GM19328 (cell line): ENCODE results near the gene APH1A.
"Not testable (repeated sequence)": the region's sequence is repeated elsewhere in the genome, so short reads cannot be mapped to it uniquely, and the experiment has no call there.

Source experiments
- ATAC-seq: cut with Tn5 transposase; IDR thresholded peaks from one replicate; pipeline ENCODE4 v1.9.1; 2021; ENCODE audit warnings: mild to moderate bottlenecking, moderate library complexity; ENCODE audit not compliant: unreplicated experiment

The APH1A gene

DNA sequence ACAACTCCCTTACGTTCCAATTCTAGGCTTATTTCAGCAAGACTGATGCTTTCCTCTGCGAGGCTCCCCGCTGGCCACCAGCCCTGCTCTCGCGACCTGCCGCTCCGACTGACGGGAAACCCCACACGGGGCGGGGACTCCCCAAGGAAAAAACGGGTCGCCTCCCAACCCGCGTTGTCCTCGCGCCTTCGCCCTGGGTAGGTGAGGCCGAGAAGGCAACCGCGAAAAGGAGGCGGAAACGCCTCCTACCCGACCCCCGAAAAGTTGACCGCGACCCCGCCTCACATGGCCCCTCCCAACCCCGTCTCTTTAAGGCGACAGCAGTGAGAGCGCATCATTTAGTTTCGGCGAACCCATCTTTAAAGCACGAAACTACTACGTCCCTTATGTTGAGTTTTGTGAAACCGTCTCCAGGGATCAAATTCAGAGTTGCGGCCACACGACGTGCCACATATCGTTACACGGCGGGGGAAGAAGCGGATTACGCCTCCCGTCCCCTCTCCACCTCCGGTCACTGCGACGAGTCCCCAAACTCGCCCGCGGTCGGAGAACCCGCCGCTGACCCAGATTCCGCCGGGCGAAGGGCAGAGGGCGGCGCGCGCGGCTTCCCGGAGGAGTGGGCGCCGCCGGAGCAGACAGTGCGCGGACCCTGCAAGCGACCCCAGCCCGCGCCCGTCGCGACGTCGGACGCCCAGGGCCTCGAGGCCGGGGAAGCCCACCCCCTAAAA, 34.1 kb downstream of the APH1A start:
- ATAC-seq = no peak

DNA sequence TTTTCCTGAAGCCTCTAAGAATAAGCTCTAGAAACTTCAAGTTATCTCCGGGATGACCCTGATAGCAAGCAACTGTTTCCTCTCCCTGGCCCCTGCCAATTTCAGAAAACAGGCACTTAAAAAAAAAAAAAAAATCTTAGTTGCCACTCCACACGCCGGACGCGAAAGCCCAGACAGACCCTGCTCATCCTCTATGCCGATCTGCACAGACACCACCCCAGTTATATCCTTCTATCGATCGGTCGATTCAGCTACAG, 34.6 kb downstream of the APH1A start:
- no peak for ATAC-seq

DNA sequence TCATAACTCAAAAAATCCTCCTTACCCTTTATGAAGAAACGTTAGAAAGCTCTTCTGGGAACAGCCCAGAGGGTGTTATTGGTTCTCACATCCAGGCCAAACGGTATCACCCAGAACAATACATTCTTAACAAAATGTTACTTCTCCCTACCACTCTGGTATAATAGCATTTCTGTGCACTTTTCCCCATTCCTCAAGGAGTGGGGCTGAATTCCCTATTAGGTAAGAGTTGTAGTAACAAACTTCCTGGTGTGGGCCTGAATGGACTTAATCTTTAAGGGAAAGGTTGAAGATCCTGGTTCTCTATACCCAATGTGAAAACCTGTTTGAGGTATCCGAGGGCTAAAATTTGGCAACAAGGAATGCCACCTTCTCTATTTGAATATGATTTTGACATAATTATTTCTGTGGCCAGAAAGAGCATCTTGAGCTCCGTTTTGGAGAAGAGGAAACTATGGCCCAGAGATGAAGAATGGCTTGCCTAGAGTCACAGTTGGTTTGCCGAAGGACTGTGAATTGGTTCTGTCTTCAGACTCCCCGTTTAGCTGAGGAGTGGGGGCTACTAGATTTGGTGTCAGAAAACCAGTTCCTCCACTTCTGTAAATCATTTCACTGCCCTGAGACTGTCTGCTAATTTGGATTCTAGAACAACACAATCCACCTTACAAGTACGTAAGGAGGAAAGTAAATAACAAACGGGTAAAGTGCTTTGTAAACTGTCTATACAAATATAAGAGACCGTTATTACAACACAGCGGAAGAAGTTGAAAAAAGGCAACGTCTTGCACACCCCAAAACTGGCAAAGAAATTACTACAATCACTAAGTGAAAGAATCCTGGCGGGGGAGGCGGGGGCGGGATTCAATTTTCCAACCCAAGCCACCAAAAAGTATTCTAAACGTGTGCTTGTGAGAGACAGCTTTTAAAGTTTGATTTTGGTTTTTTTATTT, 35.2 kb downstream of the APH1A start:
- ATAC-seq = no peak

DNA sequence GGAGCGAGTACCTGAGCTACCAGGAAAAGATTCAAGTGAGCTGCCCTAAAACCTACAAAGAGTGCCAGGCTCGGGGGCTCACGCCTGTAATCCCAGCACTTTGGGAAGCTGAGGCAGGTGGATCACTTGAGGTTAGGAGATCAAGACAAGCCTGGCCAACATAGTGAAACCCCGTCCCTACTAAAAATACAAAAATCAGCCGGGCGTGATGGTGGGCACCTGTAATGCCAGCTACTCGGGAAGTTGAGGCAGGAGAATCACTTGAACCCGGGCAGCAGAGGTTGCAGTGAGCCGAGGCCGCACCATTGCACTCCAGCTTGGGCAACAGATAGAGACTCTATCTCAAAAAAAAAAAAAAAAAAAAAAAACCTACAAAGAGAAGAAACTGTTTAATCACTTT, 35.9 kb downstream of the APH1A start:
- ATAC-seq = not testable (repeated sequence)

DNA sequence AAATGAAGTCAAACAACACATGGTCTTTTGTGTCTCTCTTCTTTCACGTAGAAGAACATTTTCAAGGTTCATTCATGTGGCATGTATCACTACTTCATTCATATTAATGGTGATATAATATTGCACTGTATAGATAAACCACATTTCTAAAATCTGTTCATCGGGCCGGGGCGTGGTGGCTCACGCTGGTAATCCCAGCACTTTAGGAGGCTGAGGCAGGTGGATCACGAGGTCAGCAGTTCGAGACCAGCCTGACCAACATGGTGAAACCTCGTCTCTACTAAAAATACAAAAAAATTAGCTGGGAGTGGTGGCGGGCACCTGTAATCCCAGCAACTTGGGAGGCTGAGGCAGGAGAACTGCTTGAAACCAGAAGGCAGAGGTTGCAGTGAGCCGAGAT, 40.6 kb downstream of the APH1A start:
- ATAC-seq = not testable (repeated sequence)

DNA sequence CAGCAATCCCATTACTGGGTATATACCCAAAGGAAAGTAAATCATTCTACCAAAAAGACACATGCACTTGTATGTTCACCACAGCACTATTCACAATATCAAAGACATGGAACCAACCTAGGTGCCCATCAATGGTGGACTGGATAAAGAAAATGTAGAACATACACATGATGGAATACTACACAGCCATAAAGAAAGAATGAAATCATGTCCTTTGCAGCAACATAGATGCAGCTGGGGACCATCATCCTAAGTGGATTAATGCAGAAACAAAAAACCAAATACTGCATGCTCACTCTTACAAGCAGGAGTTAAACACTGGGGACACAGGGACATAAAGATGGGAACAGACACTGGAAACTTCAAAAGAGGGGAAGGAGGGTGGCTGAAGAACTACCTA, 41.6 kb downstream of the APH1A start:
- ATAC-seq = no peak

DNA sequence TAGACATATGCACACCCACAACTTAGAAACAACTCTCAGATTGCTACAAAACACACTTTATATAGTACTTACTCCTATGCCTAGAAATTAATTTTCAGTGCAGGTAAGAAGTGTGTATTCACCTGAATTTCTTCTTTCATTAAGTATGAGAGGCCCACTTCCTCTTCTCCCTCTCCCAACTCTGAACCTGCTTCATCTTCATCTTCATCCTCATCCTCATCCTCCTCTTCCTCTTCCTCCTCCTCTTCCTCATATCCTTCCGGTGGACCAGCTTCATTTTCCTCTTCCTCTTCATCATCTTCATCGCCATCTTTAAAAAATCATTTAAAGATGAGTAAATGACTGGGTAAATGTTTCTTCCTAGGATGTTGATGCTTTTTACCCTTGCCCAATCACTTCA, 42.3 kb downstream of the APH1A start:
- no peak for ATAC-seq

DNA sequence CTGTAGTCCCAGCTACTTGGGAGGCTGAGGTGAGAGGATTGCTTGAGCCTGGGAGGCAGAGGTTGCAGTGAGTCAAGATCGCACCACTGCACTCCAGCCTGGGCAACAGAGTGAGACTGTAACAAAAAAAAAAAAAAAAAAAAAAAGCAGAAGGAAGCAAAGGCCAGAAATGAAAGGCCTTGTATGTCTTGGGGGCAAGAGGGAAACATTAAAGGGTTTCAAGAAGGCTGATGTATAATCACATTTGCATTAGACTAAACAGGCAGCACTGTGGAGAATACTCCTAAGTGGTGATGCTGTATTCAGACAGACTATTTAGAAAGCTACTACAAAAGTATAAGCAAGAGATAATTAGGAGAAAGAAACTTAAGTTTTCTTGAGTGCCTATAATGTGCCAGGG, 43.3 kb downstream of the APH1A start:
- ATAC-seq = no peak

DNA sequence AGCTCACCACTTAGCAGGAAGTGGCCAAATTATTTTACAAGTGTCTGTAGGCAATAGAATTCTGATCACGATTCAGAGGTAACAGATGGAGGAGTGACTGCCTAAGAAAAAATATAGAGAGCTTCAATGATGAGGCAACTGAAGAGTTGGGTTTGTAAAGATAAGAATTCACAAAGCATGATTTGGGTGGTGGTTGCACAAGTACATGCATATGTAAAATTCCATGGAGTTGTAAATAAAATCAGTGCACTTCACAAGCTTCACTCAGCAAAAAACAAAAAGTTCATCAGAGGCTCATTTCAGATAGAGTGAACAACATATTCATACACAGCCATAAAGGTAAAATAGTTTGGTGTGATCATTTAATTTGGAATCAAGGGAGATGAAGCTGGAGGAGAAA, 43.8 kb downstream of the APH1A start:
- ATAC-seq = no peak

DNA sequence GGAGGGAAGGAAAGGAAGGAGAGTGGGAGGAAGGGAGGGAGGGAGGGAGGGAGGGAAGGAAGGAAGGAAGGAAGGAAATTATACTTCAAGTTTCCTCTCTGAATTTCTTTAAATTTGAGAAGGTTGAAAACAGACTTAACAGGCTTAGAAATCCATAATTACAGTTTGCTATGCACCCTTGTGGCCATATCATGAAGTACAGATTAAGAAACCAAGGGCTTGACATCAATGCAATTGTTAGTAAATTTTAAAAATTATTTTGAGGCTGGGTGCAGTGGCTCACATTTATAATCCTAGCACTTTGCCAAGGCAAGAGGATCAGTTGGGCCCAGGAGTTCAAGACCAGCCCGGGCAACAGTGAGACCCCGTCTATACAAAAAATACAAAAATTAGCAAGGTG, 47.3 kb downstream of the APH1A start:
- no peak for ATAC-seq

DNA sequence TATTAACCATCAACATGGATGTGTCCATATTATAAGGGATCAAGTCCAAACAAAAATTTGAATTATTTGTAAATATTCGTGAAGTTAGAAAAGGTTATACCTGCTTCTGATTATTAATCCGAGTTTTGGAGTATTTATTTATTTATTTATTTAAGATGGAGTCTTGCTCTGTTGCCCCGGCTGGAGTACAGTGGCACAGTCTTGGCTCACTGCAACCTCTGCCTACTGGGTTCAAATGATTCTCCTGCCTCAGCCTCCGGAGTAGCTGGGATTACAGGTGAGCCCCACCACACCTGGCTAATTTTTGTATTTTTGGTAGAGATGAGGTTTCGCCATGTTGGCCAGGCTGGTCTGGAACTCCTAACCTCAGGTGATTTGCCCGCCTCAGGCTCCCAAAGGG, 53.0 kb downstream of the APH1A start:
- not testable (repeated sequence) for ATAC-seq
